Measurements from ENCODE around the gene WDFY4.

- no peak for TF ChIP-seq CTCF (conservative IDR thresholded peaks at IDR 0.05 in 1 of 2, IDR thresholded peaks at IDR 0.05 in 1 of 2; ENCODE audit: low read depth in 1 of 2, low read length in 2 of 2)
- TF ChIP-seq EZH2 (IDR thresholded peaks at IDR 0.05; ENCODE audit: low read length, missing control alignments), result no peak
These were observed 53.2 kb downstream of the WDFY4 start for GRCh38 chr10:48737886-48738285.
